22Rv1 (cell line): ENCODE results near the gene PHF3.

ENCODE experiments used
- CTCF ChIP-seq: fragments of 450-650 bp; IDR thresholded peaks from 2 replicates; pipeline ENCODE4 v1.5.1; 2017; ENCODE audit warnings: mild to moderate bottlenecking
- ZFX ChIP-seq: fragments of 450-650 bp; IDR thresholded peaks from 2 replicates; pipeline ENCODE4 v1.6.1; 2017; ENCODE audit warnings: antibody characterized with exemption, borderline replicate concordance

DNA sequence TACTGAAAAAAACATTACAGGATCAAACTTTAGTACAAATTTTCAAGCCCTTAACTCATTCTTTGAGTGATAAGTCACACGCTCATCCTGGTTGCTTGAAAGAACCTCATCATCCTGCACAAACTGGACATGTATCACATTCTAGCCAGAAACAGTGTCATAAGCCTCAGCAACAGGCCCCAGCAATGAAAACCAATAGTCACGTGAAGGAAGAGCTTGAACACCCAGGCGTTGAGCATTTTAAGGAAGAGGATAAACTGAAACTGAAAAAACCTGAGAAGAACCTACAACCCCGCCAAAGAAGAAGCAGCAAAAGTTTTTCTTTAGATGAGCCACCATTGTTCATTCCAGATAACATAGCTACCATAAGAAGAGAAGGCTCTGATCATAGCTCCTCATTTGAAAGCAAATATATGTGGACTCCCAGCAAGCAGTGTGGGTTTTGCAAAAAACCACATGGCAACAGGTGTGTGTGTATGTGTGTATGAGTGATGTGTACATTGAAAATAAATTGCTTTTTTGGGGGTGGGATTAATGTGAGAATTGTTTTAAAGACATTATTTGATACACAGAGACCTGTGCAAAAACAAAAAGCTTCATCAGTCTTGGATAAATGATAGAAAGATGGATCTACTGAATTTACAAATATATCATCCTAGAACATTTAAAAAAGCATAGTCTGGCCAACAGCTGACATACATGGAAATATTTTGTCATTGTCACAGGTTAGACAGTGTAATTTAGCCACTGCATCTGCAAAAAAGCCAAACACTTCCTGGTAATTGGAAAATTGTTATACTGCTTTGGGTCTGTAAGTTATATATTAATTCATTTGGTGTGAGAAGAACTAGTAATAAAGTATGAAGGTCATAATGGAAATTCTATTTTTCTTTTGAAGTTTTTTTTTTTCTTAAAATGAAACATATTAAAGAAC, 50.1 kb downstream of the PHF3 start:
- TF ChIP-seq CTCF (no peak), ZFX (no peak)
